ENCODE measurements around the gene POU1F1.

Gene POU1F1, protein sequence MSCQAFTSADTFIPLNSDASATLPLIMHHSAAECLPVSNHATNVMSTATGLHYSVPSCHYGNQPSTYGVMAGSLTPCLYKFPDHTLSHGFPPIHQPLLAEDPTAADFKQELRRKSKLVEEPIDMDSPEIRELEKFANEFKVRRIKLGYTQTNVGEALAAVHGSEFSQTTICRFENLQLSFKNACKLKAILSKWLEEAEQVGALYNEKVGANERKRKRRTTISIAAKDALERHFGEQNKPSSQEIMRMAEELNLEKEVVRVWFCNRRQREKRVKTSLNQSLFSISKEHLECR

DNA sequence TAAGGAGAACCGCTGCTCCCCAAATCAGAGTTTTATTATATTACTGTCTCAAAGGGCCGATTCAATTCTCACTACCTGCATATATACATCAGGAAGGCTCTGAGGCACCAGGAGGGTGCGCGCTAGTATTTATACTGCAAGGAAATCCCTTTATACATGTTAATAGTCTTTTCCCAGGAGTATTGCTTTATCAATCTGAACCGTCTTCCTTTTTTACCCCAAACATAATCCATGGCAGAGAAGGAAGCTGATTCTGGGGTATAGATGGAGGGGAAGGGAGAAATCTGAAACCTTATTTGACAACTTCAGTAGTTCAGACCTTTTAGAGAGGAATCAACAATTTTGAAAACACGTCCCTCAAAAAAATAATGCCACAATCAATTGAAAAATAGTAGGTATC is at the start of gene POU1F1:
TSS of gene POU1F1 (minus strand) at position 101 of the 400 bp plus-strand sequence. CDS start 122 bp downstream, outside the sequence.
- no peak for TF ChIP-seq EZH2phosphoT487 (IDR thresholded peaks at IDR 0.05; ENCODE audit: borderline replicate concordance, low read length)
- TF ChIP-seq, protein P1, sequence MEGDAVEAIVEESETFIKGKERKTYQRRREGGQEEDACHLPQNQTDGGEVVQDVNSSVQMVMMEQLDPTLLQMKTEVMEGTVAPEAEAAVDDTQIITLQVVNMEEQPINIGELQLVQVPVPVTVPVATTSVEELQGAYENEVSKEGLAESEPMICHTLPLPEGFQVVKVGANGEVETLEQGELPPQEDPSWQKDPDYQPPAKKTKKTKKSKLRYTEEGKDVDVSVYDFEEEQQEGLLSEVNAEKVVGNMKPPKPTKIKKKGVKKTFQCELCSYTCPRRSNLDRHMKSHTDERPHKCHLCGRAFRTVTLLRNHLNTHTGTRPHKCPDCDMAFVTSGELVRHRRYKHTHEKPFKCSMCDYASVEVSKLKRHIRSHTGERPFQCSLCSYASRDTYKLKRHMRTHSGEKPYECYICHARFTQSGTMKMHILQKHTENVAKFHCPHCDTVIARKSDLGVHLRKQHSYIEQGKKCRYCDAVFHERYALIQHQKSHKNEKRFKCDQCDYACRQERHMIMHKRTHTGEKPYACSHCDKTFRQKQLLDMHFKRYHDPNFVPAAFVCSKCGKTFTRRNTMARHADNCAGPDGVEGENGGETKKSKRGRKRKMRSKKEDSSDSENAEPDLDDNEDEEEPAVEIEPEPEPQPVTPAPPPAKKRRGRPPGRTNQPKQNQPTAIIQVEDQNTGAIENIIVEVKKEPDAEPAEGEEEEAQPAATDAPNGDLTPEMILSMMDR (IDR thresholded peaks at IDR 0.05; ENCODE audit: low read depth, low read length, poor library complexity, severe bottlenecking) = no peak
- no peak within 1 kb of the TSS for H3K27ac ChIP-seq (ENCODE audit: low read depth, low read length)
- no peaks in the 10 kb centered on the region for H3K9me3 ChIP-seq (ENCODE audit: control insufficient read depth, insufficient read depth, low read length)

DNA sequence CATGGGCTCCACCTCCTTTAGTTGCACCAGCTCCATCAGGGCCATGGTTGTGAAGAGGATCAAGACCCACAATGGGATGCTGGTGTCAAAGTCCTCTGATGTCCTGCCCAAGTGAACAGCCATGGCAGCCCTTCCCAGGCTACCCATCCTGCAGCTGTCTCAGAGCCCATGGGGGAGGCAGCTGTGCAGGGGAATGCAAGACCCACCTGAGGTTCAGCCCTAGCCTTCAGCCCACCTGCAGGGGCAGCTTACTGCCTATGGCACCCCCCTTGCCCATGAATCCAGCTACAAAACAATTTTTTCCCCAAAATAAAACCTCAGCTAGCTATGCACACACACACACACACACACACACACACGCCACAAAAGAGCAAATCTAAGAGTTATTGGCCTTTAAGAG is 48.2 kb upstream of the POU1F1 start:
- Histone ChIP-seq H3K27me3 (ENCODE audit: control insufficient read depth, low read length) (no peaks in the 10 kb centered on the region), H3K4me2 (ENCODE audit: low read length) (no peak overlapping the region), H3K4me1 (ENCODE audit: control insufficient read depth, low read length) (no peaks in the 10 kb centered on the region), H4K20me1 (ENCODE audit: control insufficient read depth, insufficient read depth, low read depth, low read length) (no peaks in the 10 kb centered on the region), H3K79me2 (ENCODE audit: control insufficient read depth, low read length) (no peaks in the 10 kb centered on the region), H3K36me3 (ENCODE audit: control insufficient read depth, low read length) (no peaks in the 10 kb centered on the region), H3K27ac (ENCODE audit: low read depth, low read length) (no peak overlapping the region), H3K4me3 (ENCODE audit: low read length) (no peak overlapping the region), H3F3A (ENCODE audit: control insufficient read depth, insufficient read depth) (no peaks in the 10 kb centered on the region), H3K9me2 (replicated peaks; ENCODE audit: control insufficient read depth, low read length) (no peaks in the 10 kb centered on the region), H3K9me3 (ENCODE audit: control insufficient read depth, insufficient read depth, low read length) (no peaks in the 10 kb centered on the region)
- TF ChIP-seq, protein P1 (IDR thresholded peaks at IDR 0.05; ENCODE audit: low read depth, low read length, poor library complexity, severe bottlenecking) = no peak
- TF ChIP-seq EZH2phosphoT487 (IDR thresholded peaks at IDR 0.05; ENCODE audit: borderline replicate concordance, low read length) = no peak

More for the DNA sequence above, at the start of gene POU1F1:
- no peak within 1 kb of the TSS for H3K4me2 ChIP-seq (ENCODE audit: low read length)
- H3K79me2 ChIP-seq (ENCODE audit: control insufficient read depth, low read length) = no peaks in the 10 kb centered on the region
- 0 out of 2 replicates have a peak, but pooled peaks cover 2% of the 10 kb centered on the region for H3K27me3 ChIP-seq (ENCODE audit: control insufficient read depth, low read length)
- H3K9me2 ChIP-seq (replicated peaks; ENCODE audit: control insufficient read depth, low read length) = no peaks in the 10 kb centered on the region
- no peak within 1 kb of the TSS for H3K4me3 ChIP-seq (ENCODE audit: low read length)
- no peaks in the 10 kb centered on the region for H4K20me1 ChIP-seq (ENCODE audit: control insufficient read depth, insufficient read depth, low read depth, low read length)
- no peaks in the 10 kb centered on the region for H3K4me1 ChIP-seq (ENCODE audit: control insufficient read depth, low read length)
- no peaks in the 10 kb centered on the region for H3F3A ChIP-seq (ENCODE audit: control insufficient read depth, insufficient read depth)
- H3K36me3 ChIP-seq (ENCODE audit: control insufficient read depth, low read length) = no peaks in the 10 kb centered on the region

DNA sequence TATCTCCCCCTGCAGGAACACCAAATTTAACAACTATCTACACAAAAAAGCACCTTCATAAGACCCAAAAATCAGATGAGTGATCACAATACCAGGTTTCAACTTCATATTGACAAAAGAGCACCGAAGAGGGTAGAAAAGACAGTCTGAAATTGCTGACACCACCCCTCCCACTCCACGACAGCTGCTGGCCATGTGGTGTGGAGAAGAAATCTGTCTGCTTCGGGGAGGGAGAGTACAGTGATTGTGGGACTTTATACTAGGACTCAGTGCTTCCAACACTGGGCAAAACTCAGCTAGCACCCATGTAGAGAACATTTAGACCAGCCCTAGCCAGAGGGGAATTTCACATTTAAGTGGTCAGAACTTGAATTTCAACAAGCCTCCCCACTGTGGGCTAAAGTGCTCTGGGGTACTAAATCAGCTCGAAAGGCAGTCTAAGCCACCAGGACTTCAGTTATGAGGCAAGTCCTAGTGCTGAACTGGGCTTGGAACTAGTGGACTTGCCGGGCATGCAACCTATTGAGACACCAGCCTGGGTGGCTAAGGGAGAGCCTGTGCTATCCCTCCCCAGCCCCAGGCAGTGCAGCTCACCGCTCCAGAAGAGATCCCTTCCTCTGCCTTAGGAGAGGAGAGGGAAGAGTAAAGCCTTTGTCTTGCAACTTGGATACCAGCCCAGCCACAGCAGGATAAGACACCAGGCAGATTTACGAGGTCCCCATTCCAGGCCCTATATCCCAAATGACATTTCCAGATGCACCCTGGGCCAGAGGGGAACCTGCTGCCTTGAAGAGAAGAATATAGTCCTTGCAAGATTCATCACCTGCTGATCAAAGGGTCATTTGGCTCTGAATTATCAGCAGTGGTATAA is 44.6 kb upstream of the POU1F1 start:
- H3K4me2 ChIP-seq (ENCODE audit: low read length) = no peak overlapping the region
- TF ChIP-seq, protein P1 (IDR thresholded peaks at IDR 0.05; ENCODE audit: low read depth, low read length, poor library complexity, severe bottlenecking) = no peak
- TF ChIP-seq EZH2phosphoT487 (IDR thresholded peaks at IDR 0.05; ENCODE audit: borderline replicate concordance, low read length) = no peak
- no peaks in the 10 kb centered on the region for H3K9me3 ChIP-seq (ENCODE audit: control insufficient read depth, insufficient read depth, low read length)
- no peaks in the 10 kb centered on the region for H3K4me1 ChIP-seq (ENCODE audit: control insufficient read depth, low read length)
- no peaks in the 10 kb centered on the region for H3K27me3 ChIP-seq (ENCODE audit: control insufficient read depth, low read length)
- no peak overlapping the region for H3K27ac ChIP-seq (ENCODE audit: low read depth, low read length)
- no peaks in the 10 kb centered on the region for H3K36me3 ChIP-seq (ENCODE audit: control insufficient read depth, low read length)
- no peak overlapping the region for H3K4me3 ChIP-seq (ENCODE audit: low read length)
- no peaks in the 10 kb centered on the region for H3K79me2 ChIP-seq (ENCODE audit: control insufficient read depth, low read length)
- H4K20me1 ChIP-seq (ENCODE audit: control insufficient read depth, insufficient read depth, low read depth, low read length) = no peaks in the 10 kb centered on the region
- no peaks in the 10 kb centered on the region for H3F3A ChIP-seq (ENCODE audit: control insufficient read depth, insufficient read depth)
- no peaks in the 10 kb centered on the region for H3K9me2 ChIP-seq (replicated peaks; ENCODE audit: control insufficient read depth, low read length)
